Skeletal muscle satellite cell (primary cell): ENCODE data around the gene MEGF8.

ENCODE experiments used
- H3K27me3 ChIP-seq: 2 replicates; pipeline ENCODE4 v1.7.0; 2013; ENCODE audit warnings: low read length; ENCODE audit not compliant: control insufficient read depth, insufficient read depth
- H3K36me3 ChIP-seq: 2 replicates; pipeline ENCODE4 v1.7.0; 2013; ENCODE audit warnings: mild to moderate bottlenecking, control low read depth, low read length; ENCODE audit not compliant: insufficient read depth
- H3K4me1 ChIP-seq: 2 replicates; pipeline ENCODE4 v1.7.0; 2013; ENCODE audit warnings: low read length; ENCODE audit not compliant: control insufficient read depth, insufficient read depth
- H3K4me2 ChIP-seq: 2 replicates; pipeline ENCODE4 v1.7.0; 2013; ENCODE audit warnings: mild to moderate bottlenecking, low read length
- H3K4me3 ChIP-seq: 2 replicates; pipeline ENCODE4 v1.7.0; 2013; ENCODE audit warnings: low read length
- H3K9ac ChIP-seq: 2 replicates; pipeline ENCODE4 v1.7.0; 2013; ENCODE audit warnings: mild to moderate bottlenecking, low read depth, low read length, moderate library complexity
- H3K9me3 ChIP-seq: replicated peaks from 2 replicates; pipeline ENCODE4 v1.7.0; 2013; ENCODE audit warnings: mild to moderate bottlenecking, control low read depth, low read length

The MEGF8 gene

GRCh38 chr19:42353341-42354015 lies 28.0 kb downstream of the MEGF8 start:
- no peaks in the 10 kb centered on the region for H3K27me3 ChIP-seq
- H3K36me3 ChIP-seq, result peaks cover 24% of the 10 kb centered on the region
- H3K9ac ChIP-seq, result no peak overlapping the region
- no peak overlapping the region for H3K4me3 ChIP-seq
- no peak overlapping the region for H3K4me2 ChIP-seq
- no peaks in the 10 kb centered on the region for H3K4me1 ChIP-seq
- no peaks in the 10 kb centered on the region for H3K9me3 ChIP-seq

- Histone ChIP-seq H3K36me3 (peaks cover 17% of the 10 kb centered on the region), H3K4me1 (no peaks in the 10 kb centered on the region), H3K4me2 (no peak overlapping the region), H3K9me3 (no peaks in the 10 kb centered on the region), H3K27me3 (no peaks in the 10 kb centered on the region), H3K9ac (no peak overlapping the region), H3K4me3 (no peak overlapping the region)
Observed at GRCh38 chr19:42355896-42356295, 30.5 kb downstream of the MEGF8 start.

- no peak overlapping the region for H3K9ac ChIP-seq
- no peaks in the 10 kb centered on the region for H3K27me3 ChIP-seq
- no peak overlapping the region for H3K4me3 ChIP-seq
- no peak overlapping the region for H3K4me2 ChIP-seq
- H3K9me3 ChIP-seq, result no peaks in the 10 kb centered on the region
- no peaks in the 10 kb centered on the region for H3K4me1 ChIP-seq
- H3K36me3 ChIP-seq, result peaks cover 17% of the 10 kb centered on the region
Observed at GRCh38 chr19:42356686-42357085, 31.3 kb downstream of the MEGF8 start.

GRCh38 chr19:42357290-42357689 lies 31.9 kb downstream of the MEGF8 start:
- H3K9me3 ChIP-seq, result no peaks in the 10 kb centered on the region
- no peak overlapping the region for H3K9ac ChIP-seq

GRCh38 chr19:42360787-42361544 lies 35.5 kb downstream of the MEGF8 start:
- H3K4me2 ChIP-seq, result no peak overlapping the region
- H3K9ac ChIP-seq, result no peak overlapping the region
- H3K4me1 ChIP-seq, result no peaks in the 10 kb centered on the region
- H3K36me3 ChIP-seq, result peaks cover 19% of the 10 kb centered on the region
- no peaks in the 10 kb centered on the region for H3K27me3 ChIP-seq
- no peak overlapping the region for H3K4me3 ChIP-seq
- no peaks in the 10 kb centered on the region for H3K9me3 ChIP-seq

More at GRCh38 chr19:42357290-42357689, 31.9 kb downstream of the MEGF8 start:
- peaks cover 17% of the 10 kb centered on the region for H3K36me3 ChIP-seq
- no peak overlapping the region for H3K4me3 ChIP-seq
- H3K4me1 ChIP-seq, result no peaks in the 10 kb centered on the region
- no peaks in the 10 kb centered on the region for H3K27me3 ChIP-seq
- no peak overlapping the region for H3K4me2 ChIP-seq

GRCh38 chr19:42361545-42361910 lies 36.1 kb downstream of the MEGF8 start:
- Histone ChIP-seq H3K36me3 (peaks cover 16% of the 10 kb centered on the region), H3K4me1 (no peaks in the 10 kb centered on the region), H3K4me3 (no peak overlapping the region), H3K9me3 (no peaks in the 10 kb centered on the region), H3K4me2 (no peak overlapping the region), H3K9ac (no peak overlapping the region), H3K27me3 (no peaks in the 10 kb centered on the region)

- H3K4me3 ChIP-seq, result no peak overlapping the region
- no peak overlapping the region for H3K9ac ChIP-seq
- H3K9me3 ChIP-seq, result no peaks in the 10 kb centered on the region
- peaks cover 15% of the 10 kb centered on the region for H3K36me3 ChIP-seq
- no peaks in the 10 kb centered on the region for H3K27me3 ChIP-seq
- H3K4me2 ChIP-seq, result no peak overlapping the region
- no peaks in the 10 kb centered on the region for H3K4me1 ChIP-seq
Observed at GRCh38 chr19:42362342-42362741, 36.9 kb downstream of the MEGF8 start.

- no peak overlapping the region for H3K4me2 ChIP-seq
- no peak overlapping the region for H3K4me3 ChIP-seq
- no peaks in the 10 kb centered on the region for H3K9me3 ChIP-seq
- peaks cover 12% of the 10 kb centered on the region for H3K36me3 ChIP-seq
- no peaks in the 10 kb centered on the region for H3K4me1 ChIP-seq
- H3K27me3 ChIP-seq, result no peaks in the 10 kb centered on the region
- H3K9ac ChIP-seq, result no peak overlapping the region
Observed at GRCh38 chr19:42362891-42363440, 37.5 kb downstream of the MEGF8 start.

- no peak overlapping the region for H3K9ac ChIP-seq
- H3K36me3 ChIP-seq, result peaks cover 12% of the 10 kb centered on the region
- H3K4me3 ChIP-seq, result no peak overlapping the region
- no peaks in the 10 kb centered on the region for H3K27me3 ChIP-seq
- H3K9me3 ChIP-seq, result no peaks in the 10 kb centered on the region
- H3K4me1 ChIP-seq, result no peaks in the 10 kb centered on the region
- no peak overlapping the region for H3K4me2 ChIP-seq
Observed at GRCh38 chr19:42363614-42364346, 38.3 kb downstream of the MEGF8 start.

GRCh38 chr19:42366673-42367072 lies 41.2 kb downstream of the MEGF8 start:
- Histone ChIP-seq H3K36me3 (peaks cover 15% of the 10 kb centered on the region), H3K4me3 (no peak overlapping the region), H3K27me3 (no peaks in the 10 kb centered on the region), H3K9me3 (no peaks in the 10 kb centered on the region), H3K4me2 (no peak overlapping the region), H3K9ac (no peak overlapping the region), H3K4me1 (no peaks in the 10 kb centered on the region)

GRCh38 chr19:42367929-42368328 lies 42.5 kb downstream of the MEGF8 start:
- Histone ChIP-seq H3K4me3 (no peak overlapping the region), H3K36me3 (peaks cover 15% of the 10 kb centered on the region), H3K4me1 (no peaks in the 10 kb centered on the region)

More at GRCh38 chr19:42367929-42368328, 42.5 kb downstream of the MEGF8 start:
- Histone ChIP-seq H3K27me3 (no peaks in the 10 kb centered on the region), H3K9ac (no peak overlapping the region), H3K4me2 (no peak overlapping the region), H3K9me3 (no peaks in the 10 kb centered on the region)
